ENCODE results near the gene DEFB121. TPM values are rescaled to one million over a fixed set of nuclear protein-coding genes. Genes with fewer than 3 reads are reported as not detected.
"Not testable (repeated sequence)": the region's sequence is repeated elsewhere in the genome, so short reads cannot be mapped to it uniquely, and the experiment has no call there.

The DEFB121 gene
- polyA plus RNA-seq, 1 donor, result not detected

- H3K36me3 ChIP-seq (ENCODE audit: control insufficient read depth, insufficient read depth, low read length); H3K27me3 ChIP-seq (ENCODE audit: control insufficient read depth, insufficient read depth, low read length); H3K4me3 ChIP-seq (ENCODE audit: low read length); H3K9me3 ChIP-seq (ENCODE audit: control insufficient read depth, low read depth, low read length); H3K27ac ChIP-seq (ENCODE audit: low read length); H3K4me1 ChIP-seq (ENCODE audit: control insufficient read depth, insufficient read depth, low read length); DNase-seq: not testable (repeated sequence)
- no CpG with 5 or more reads among the region's 5 CpGs for WGBS (ENCODE audit: insufficient coverage, low lambda C conversion rate)
Observed at GRCh38 chr20:31364272-31364671, 41.7 kb downstream of the DEFB121 start.

DNA sequence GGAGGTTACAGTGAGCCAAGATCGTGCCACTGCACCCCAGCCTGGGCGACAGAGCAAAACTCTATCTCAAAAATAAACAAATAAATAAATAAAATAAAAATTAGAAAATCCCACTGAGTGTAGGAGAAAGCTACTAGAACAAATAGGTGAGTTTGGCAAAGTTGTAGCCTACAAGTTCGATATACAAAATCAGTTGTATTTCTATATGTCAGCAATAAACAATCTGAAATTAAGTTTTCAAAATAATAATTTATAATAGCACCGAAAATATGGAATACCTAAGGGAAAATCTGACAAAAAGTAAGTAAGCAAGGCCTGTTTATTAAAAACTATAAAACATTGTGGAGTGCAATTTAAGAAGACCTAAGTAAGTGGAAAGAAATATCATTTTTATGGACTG is 42.7 kb downstream of the DEFB121 start:
- Histone ChIP-seq H3K4me1 (ENCODE audit: control insufficient read depth, insufficient read depth, low read length) (no peaks in the 10 kb centered on the region), H3K9me3 (ENCODE audit: control insufficient read depth, low read depth, low read length) (peaks cover 3% of the 10 kb centered on the region), H3K27me3 (ENCODE audit: control insufficient read depth, insufficient read depth, low read length) (no peaks in the 10 kb centered on the region), H3K36me3 (ENCODE audit: control insufficient read depth, insufficient read depth, low read length) (no peaks in the 10 kb centered on the region), H3K27ac (ENCODE audit: low read length) (no peak overlapping the region), H3K4me3 (ENCODE audit: low read length) (no peak overlapping the region)
- no peak for DNase-seq
- 60% methylated on average over 2 of the region's 4 CpGs for WGBS (ENCODE audit: insufficient coverage, low lambda C conversion rate)

DNA sequence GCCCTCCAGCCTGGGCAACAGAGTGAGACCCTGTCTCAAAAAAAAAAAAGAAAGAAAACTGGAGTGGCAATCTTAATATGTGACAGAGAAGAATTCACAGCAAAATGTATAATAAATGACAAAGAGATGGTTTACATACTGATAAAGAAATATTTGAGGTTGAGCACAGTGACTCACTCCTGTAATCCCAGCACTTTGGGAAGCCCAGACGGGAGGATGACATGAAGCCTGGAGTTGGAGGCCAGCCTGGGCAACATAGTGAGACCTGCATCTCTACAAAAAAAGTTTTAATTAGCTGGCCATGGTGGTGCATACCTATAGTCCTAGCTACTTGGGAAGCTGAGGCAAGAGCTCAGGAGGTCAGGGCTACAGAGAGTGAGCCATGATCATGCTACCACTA is 50.0 kb downstream of the DEFB121 start:
- H3K27me3 ChIP-seq (ENCODE audit: control insufficient read depth, insufficient read depth, low read length), result no peaks in the 10 kb centered on the region
- WGBS (ENCODE audit: insufficient coverage, low lambda C conversion rate), result no CpG with 5 or more reads among the region's 1 CpG
- no peaks in the 10 kb centered on the region for H3K36me3 ChIP-seq (ENCODE audit: control insufficient read depth, insufficient read depth, low read length)
- no peak overlapping the region for H3K4me3 ChIP-seq (ENCODE audit: low read length)
- no peak overlapping the region for H3K27ac ChIP-seq (ENCODE audit: low read length)
- H3K9me3 ChIP-seq (ENCODE audit: control insufficient read depth, low read depth, low read length), result no peaks in the 10 kb centered on the region
- no peak for DNase-seq
- H3K4me1 ChIP-seq (ENCODE audit: control insufficient read depth, insufficient read depth, low read length), result no peaks in the 10 kb centered on the region

Other genes starting within 250 kb of the DEFB121 start
- not detected for gene DEFB115, start 148.6 kb downstream of the DEFB121 start, polyA plus RNA-seq
- not detected for gene DEFB116, start 97.6 kb downstream of the DEFB121 start, polyA plus RNA-seq
- gene DEFB118, start 37.6 kb downstream of the DEFB121 start, polyA plus RNA-seq, result not detected
- not detected for gene DEFB119, start 15.6 kb downstream of the DEFB121 start, polyA plus RNA-seq
- gene DEFB123, start 34.4 kb upstream of the DEFB121 start, polyA plus RNA-seq, result not detected
- 0.21 TPM for gene DEFB124, start 68.9 kb upstream of the DEFB121 start, polyA plus RNA-seq
- 2.8 TPM for gene REM1, start 69.1 kb upstream of the DEFB121 start, polyA plus RNA-seq
- gene HM13, start 108.2 kb upstream of the DEFB121 start, polyA plus RNA-seq, result 123 TPM
- gene ID1, start 199.1 kb upstream of the DEFB121 start, polyA plus RNA-seq, result 245 TPM
- 1.8 TPM for gene COX4I2, start 231.7 kb upstream of the DEFB121 start, polyA plus RNA-seq

All from large intestine (tissue), 3 donors.